HL-60 (cell line): ENCODE data around the gene PPCDC.

ENCODE experiments used
- REST ChIP-seq: IDR thresholded peaks from 2 replicates; pipeline ENCODE4 v1.6.1; 2012; ENCODE audit warnings: low read depth; ENCODE audit not compliant: insufficient replicate concordance
- TF ChIP-seq, protein P1 (sequence below): IDR thresholded peaks from one replicate; pipeline ENCODE4 v1.5.1; 2011; ENCODE audit warnings: low read length, control low read depth, inconsistent platforms; ENCODE audit not compliant: insufficient read depth

DNA sequence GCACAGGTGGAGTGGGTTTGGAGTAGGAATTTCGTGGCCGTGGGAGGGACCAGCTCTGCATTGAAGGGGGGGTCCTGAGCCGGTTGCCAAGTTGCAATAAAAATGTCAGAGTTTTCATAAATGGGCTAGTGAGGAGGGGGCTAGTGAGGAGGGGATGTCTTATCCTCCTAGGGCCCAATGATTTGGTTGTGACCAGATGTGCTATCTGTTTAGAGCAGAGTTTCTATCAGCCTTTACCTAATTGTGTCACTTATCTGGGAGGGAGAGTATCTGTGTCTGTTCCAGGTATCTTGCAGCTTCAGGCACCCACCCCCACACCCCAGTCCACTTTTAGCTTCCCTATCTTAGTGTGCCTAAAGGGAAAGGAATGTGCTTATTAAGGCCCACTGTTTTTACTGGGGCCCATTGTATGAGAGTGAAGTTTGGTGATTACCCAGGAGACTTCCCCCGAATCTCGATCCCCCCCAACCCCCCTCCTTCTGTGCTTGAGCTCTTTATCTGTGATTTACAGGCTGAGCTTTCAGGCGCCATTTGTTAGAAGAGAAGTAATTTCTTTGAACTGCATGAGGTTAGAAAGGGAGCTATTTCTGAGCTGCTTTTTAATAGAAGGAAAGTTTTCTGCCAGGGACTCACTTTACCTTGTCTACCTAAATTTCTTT lies 42.6 kb downstream of the PPCDC start:
- TF ChIP-seq, protein P1, sequence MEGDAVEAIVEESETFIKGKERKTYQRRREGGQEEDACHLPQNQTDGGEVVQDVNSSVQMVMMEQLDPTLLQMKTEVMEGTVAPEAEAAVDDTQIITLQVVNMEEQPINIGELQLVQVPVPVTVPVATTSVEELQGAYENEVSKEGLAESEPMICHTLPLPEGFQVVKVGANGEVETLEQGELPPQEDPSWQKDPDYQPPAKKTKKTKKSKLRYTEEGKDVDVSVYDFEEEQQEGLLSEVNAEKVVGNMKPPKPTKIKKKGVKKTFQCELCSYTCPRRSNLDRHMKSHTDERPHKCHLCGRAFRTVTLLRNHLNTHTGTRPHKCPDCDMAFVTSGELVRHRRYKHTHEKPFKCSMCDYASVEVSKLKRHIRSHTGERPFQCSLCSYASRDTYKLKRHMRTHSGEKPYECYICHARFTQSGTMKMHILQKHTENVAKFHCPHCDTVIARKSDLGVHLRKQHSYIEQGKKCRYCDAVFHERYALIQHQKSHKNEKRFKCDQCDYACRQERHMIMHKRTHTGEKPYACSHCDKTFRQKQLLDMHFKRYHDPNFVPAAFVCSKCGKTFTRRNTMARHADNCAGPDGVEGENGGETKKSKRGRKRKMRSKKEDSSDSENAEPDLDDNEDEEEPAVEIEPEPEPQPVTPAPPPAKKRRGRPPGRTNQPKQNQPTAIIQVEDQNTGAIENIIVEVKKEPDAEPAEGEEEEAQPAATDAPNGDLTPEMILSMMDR = no peak
- TF ChIP-seq REST = no peak
